Panc1 (cell line): ENCODE measurements around the gene LTBP2. TPM values are rescaled to one million over a fixed set of nuclear protein-coding genes. Genes with fewer than 3 reads are reported as not detected.

Experiments used
- ATAC-seq: fragments of 200-7000 bp; cut with Tn5 transposase; 2 replicates; pipeline ENCODE4 v1.9.1; 2020; ENCODE audit warnings: mild to moderate bottlenecking, moderate library complexity
- BruUV-seq: library from RNA; stranded (reverse); fragments of 400-500 nt; replicated peaks from 2 replicates; lab custom pipeline; 2021; lab: Mats Ljungman, UMichigan
- CTCF ChIA-PET: fragments of 300-600 bp; sonication (Branson Sonifier 250); formaldehyde crosslinking; loops from one replicate; lab custom pipeline; 2022; ENCODE audit warnings: antibody characterized with exemption; lab: Charles Lee
- POLR2A ChIA-PET: fragments of 300-600 bp; sonication (Branson Sonifier 250); formaldehyde crosslinking; loops from one replicate; lab custom pipeline; 2022; ENCODE audit warnings: antibody characterized with exemption; lab: Charles Lee
- DNase-seq: peaks from one replicate; pipeline ENCODE4 v3.0.0-alpha.2; 2010; ENCODE audit warnings: low read depth, low spot score
- H3K27ac ChIP-seq: 2 replicates; pipeline ENCODE4 v1.5.1; 2011; ENCODE audit warnings: mild to moderate bottlenecking, low read length, inconsistent platforms
- H3K27me3 ChIP-seq: fragments of 200-500 bp; sonication (Bioruptor generic); 2 replicates; pipeline ENCODE4 v1.6.0; 2014; ENCODE audit warnings: low read length, inconsistent platforms; ENCODE audit not compliant: control insufficient read depth, insufficient read depth
- H3K36me3 ChIP-seq: fragments of 200-500 bp; sonication (Bioruptor generic); 2 replicates; pipeline ENCODE4 v1.5.1; 2014; ENCODE audit warnings: inconsistent platforms, mild to moderate bottlenecking, low read length, moderate library complexity; ENCODE audit not compliant: control insufficient read depth, insufficient read depth
- H3K4me1 ChIP-seq: 2 replicates; pipeline ENCODE4 v1.5.1; 2011; ENCODE audit warnings: inconsistent platforms, mild to moderate bottlenecking, low read length, moderate library complexity; ENCODE audit not compliant: control insufficient read depth, insufficient read depth
- H3K4me3 ChIP-seq, 2 experiments: 2 replicates each; pipeline ENCODE4 v1.5.1; 2011 to 2012; ENCODE audit warnings: low read depth in 2 of 2, low read length in 2 of 2, mild to moderate bottlenecking in 2 of 2, inconsistent platforms in 1 of 2, moderate library complexity in 1 of 2
- H3K9me3 ChIP-seq: fragments of 200-500 bp; sonication (Bioruptor generic); 2 replicates; pipeline ENCODE4 v1.5.1; 2014; ENCODE audit warnings: low read depth, mild to moderate bottlenecking, inconsistent platforms, low read length, moderate library complexity; ENCODE audit not compliant: control insufficient read depth, insufficient read depth
- CTCF ChIP-seq: fragments of 450-650 bp; IDR thresholded peaks from 2 replicates; pipeline ENCODE4 v1.5.1; 2017; ENCODE audit warnings: mild to moderate bottlenecking
- POLR2AphosphoS5 ChIP-seq: IDR thresholded peaks from 2 replicates; pipeline ENCODE4 v1.6.1; 2012; ENCODE audit warnings: mild to moderate bottlenecking, low read depth, low read length, moderate library complexity
- REST ChIP-seq, 2 experiments: IDR thresholded peaks; 2 replicates each; pipeline ENCODE4 v1.6.1; 2011 to 2012; ENCODE audit warnings: low read depth in 2 of 2, control low read depth in 1 of 2, low read length in 1 of 2, mild to moderate bottlenecking in 1 of 2, moderate library complexity in 1 of 2; ENCODE audit not compliant: insufficient read depth in 1 of 2
- SIN3A ChIP-seq: IDR thresholded peaks from 2 replicates; pipeline ENCODE4 v1.6.1; 2012; ENCODE audit warnings: low read depth, mild to moderate bottlenecking, low read length, moderate library complexity, borderline replicate concordance; ENCODE audit not compliant: insufficient read depth
- TCF7L2 ChIP-seq: IDR thresholded peaks from 2 replicates; pipeline ENCODE4 v1.6.1; 2011; ENCODE audit warnings: mild to moderate bottlenecking, low read depth, low read length, inconsistent platforms
- in situ Hi-C: cut with HindIII; loops from 2 replicates; pipeline ENCODE4 v1.10.0; 2016; ENCODE audit warnings: low sequenced_read_pairs, low pct_unique_long_range_greater_than_20kb
- intact Hi-C: fragments of 100-400 bp; cut with micrococcal nuclease; formaldehyde crosslinking; loops from one replicate; pipeline ENCODE4 v1.10.0; 2022; ENCODE audit not compliant: unreplicated experiment
- total RNA-seq: library from RNA; stranded (reverse); gene quantifications from one replicate; pipeline ENCODE4 v1.2.1, GENCODE V29; 2021; ENCODE audit not compliant: unreplicated experiment

The LTBP2 gene
- total RNA-seq, 1 experiment from 2014 or later, result 69.8 TPM

DNA sequence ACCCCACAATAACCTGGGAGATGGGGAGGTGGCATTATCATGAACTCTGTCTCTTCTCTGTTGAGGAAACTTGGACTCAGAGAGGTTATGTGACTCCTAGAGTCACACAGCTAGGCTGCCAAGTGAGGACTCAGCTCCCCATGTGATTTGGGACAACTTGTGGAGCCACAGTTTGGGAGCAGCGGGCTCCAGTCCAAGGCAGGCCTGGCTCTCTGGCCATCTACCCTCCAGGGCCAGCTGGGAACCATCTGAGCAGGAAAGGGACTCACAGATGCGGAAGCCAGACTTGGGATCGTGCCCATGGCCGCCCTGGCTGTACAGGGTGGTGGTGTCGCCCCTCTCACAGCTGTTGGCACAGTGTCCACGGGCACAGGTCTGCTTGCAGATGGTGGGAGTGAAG lies 59.4 kb downstream of the LTBP2 start:
- no peaks in the 10 kb centered on the region for H3K4me1 ChIP-seq
- no peak for ATAC-seq
- no peaks in the 10 kb centered on the region for H3K27me3 ChIP-seq
- intact Hi-C loops, result no loop called here
- ChIA-PET POLR2A (no interaction called here), CTCF (no interaction called here)
- no peak overlapping the region for H3K27ac ChIP-seq
- in situ Hi-C loops, result no loop called here
- no peak for DNase-seq
- H3K9me3 ChIP-seq, result no peaks in the 10 kb centered on the region
- no peaks in the 10 kb centered on the region for H3K36me3 ChIP-seq
- TF ChIP-seq CTCF, result no peak
- TF ChIP-seq POLR2AphosphoS5, result no peak
- no peak for TF ChIP-seq SIN3A
- no peak for TF ChIP-seq REST (IDR thresholded peaks at IDR 0.05; ENCODE audit: insufficient read depth in 1 of 2, low read depth in 2 of 2, low read length in 1 of 2)
- no peak for TF ChIP-seq TCF7L2
- no peak overlapping the region for H3K4me3 ChIP-seq
- no TSS peak for BruUV-seq

- ATAC-seq, result no peak
- H3K36me3 ChIP-seq, result no peaks in the 10 kb centered on the region
- no peak overlapping the region for H3K4me3 ChIP-seq
- in situ Hi-C loops (no loop called here), intact Hi-C loops (no loop called here)
- H3K4me1 ChIP-seq, result no peaks in the 10 kb centered on the region
- DNase-seq, result no peak
- POLR2A ChIA-PET, result no interaction called here
- CTCF ChIA-PET, result no interaction called here
- no peaks in the 10 kb centered on the region for H3K27me3 ChIP-seq
- BruUV-seq, result no TSS peak
- H3K9me3 ChIP-seq, result no peaks in the 10 kb centered on the region
- H3K27ac ChIP-seq, result no peak overlapping the region
- TF ChIP-seq TCF7L2 (no peak), POLR2AphosphoS5 (no peak), REST (IDR thresholded peaks at IDR 0.05; ENCODE audit: insufficient read depth in 1 of 2, low read depth in 2 of 2, low read length in 1 of 2) (no peak), SIN3A (no peak), CTCF (no peak)
Measured at GRCh38 chr14:74551431-74552371, 60.3 kb downstream of the LTBP2 start.
